HEK293 (cell line): ENCODE results near the gene ABCB11.

ENCODE experiments used
- ZEB2 ChIP-seq: fragments of 450-650 bp; formaldehyde crosslinking; IDR thresholded peaks from 2 replicates; pipeline ENCODE4 v1.5.1; 2016; ENCODE audit warnings: missing biosample characterization, missing genetic modification characterization
- ZNF223 ChIP-seq: fragments of 450-650 bp; formaldehyde crosslinking; IDR thresholded peaks from 2 replicates; pipeline ENCODE4 v1.5.1; 2016; ENCODE audit warnings: missing biosample characterization, missing genetic modification characterization
- ZNF510 ChIP-seq: fragments of 450-650 bp; formaldehyde crosslinking; IDR thresholded peaks from 2 replicates; pipeline ENCODE4 v1.5.1; 2018; ENCODE audit warnings: mild to moderate bottlenecking, missing genetic modification characterization, missing biosample characterization; ENCODE audit not compliant: insufficient replicate concordance
- TF ChIP-seq, protein P1 (sequence below): fragments of 450-650 bp; formaldehyde crosslinking; IDR thresholded peaks from 2 replicates; pipeline ENCODE4 v1.5.1; 2016; ENCODE audit warnings: missing biosample characterization, missing genetic modification characterization
- TF ChIP-seq, protein P2 (sequence below): fragments of 450-650 bp; formaldehyde crosslinking; IDR thresholded peaks from 2 replicates; pipeline ENCODE4 v1.5.1; 2016; ENCODE audit warnings: missing biosample characterization, missing genetic modification characterization, borderline replicate concordance

DNA sequence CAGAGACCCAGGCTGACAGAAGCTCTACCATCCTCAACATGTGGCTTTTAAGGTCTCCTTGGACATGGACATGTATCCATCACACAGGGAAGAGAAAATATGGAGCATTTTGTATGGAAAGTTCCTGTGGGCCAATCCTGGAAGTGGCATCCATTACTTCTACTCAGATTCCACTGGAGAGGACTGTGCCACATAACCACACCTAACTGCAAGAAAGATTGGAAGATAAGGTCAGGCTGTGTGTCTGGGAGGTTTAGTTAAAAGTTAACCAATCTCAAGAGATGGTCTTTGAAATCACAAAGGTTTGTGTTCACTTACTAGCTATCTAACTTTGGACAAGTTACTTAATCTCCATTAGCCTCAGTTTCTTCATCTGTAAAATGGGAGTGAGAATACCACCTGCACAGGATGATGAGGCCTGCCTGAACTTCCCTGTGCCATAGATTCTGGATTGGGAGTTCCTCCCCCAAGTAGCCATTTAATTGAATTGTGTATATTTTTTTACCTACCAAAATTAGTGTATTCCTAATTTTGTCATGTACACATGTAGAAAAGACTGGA lies 3.9 kb upstream of the ABCB11 start:
- no peak for TF ChIP-seq ZEB2 (tag by site-specific recombination)
- TF ChIP-seq, protein P1, sequence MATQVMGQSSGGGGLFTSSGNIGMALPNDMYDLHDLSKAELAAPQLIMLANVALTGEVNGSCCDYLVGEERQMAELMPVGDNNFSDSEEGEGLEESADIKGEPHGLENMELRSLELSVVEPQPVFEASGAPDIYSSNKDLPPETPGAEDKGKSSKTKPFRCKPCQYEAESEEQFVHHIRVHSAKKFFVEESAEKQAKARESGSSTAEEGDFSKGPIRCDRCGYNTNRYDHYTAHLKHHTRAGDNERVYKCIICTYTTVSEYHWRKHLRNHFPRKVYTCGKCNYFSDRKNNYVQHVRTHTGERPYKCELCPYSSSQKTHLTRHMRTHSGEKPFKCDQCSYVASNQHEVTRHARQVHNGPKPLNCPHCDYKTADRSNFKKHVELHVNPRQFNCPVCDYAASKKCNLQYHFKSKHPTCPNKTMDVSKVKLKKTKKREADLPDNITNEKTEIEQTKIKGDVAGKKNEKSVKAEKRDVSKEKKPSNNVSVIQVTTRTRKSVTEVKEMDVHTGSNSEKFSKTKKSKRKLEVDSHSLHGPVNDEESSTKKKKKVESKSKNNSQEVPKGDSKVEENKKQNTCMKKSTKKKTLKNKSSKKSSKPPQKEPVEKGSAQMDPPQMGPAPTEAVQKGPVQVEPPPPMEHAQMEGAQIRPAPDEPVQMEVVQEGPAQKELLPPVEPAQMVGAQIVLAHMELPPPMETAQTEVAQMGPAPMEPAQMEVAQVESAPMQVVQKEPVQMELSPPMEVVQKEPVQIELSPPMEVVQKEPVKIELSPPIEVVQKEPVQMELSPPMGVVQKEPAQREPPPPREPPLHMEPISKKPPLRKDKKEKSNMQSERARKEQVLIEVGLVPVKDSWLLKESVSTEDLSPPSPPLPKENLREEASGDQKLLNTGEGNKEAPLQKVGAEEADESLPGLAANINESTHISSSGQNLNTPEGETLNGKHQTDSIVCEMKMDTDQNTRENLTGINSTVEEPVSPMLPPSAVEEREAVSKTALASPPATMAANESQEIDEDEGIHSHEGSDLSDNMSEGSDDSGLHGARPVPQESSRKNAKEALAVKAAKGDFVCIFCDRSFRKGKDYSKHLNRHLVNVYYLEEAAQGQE (tag by site-specific recombination) = no peak
- TF ChIP-seq, protein P2, sequence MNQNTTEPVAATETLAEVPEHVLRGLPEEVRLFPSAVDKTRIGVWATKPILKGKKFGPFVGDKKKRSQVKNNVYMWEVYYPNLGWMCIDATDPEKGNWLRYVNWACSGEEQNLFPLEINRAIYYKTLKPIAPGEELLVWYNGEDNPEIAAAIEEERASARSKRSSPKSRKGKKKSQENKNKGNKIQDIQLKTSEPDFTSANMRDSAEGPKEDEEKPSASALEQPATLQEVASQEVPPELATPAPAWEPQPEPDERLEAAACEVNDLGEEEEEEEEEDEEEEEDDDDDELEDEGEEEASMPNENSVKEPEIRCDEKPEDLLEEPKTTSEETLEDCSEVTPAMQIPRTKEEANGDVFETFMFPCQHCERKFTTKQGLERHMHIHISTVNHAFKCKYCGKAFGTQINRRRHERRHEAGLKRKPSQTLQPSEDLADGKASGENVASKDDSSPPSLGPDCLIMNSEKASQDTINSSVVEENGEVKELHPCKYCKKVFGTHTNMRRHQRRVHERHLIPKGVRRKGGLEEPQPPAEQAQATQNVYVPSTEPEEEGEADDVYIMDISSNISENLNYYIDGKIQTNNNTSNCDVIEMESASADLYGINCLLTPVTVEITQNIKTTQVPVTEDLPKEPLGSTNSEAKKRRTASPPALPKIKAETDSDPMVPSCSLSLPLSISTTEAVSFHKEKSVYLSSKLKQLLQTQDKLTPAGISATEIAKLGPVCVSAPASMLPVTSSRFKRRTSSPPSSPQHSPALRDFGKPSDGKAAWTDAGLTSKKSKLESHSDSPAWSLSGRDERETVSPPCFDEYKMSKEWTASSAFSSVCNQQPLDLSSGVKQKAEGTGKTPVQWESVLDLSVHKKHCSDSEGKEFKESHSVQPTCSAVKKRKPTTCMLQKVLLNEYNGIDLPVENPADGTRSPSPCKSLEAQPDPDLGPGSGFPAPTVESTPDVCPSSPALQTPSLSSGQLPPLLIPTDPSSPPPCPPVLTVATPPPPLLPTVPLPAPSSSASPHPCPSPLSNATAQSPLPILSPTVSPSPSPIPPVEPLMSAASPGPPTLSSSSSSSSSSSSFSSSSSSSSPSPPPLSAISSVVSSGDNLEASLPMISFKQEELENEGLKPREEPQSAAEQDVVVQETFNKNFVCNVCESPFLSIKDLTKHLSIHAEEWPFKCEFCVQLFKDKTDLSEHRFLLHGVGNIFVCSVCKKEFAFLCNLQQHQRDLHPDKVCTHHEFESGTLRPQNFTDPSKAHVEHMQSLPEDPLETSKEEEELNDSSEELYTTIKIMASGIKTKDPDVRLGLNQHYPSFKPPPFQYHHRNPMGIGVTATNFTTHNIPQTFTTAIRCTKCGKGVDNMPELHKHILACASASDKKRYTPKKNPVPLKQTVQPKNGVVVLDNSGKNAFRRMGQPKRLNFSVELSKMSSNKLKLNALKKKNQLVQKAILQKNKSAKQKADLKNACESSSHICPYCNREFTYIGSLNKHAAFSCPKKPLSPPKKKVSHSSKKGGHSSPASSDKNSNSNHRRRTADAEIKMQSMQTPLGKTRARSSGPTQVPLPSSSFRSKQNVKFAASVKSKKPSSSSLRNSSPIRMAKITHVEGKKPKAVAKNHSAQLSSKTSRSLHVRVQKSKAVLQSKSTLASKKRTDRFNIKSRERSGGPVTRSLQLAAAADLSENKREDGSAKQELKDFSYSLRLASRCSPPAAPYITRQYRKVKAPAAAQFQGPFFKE = no peak
- no peak for TF ChIP-seq ZNF510 (tag by site-specific recombination)
- no peak for TF ChIP-seq ZNF223 (tag by site-specific recombination)
